Activated B cell treated with CpG ODN at 0.5 μM for 24 hours (primary cell): ENCODE data around the gene ZNF598. TPM values are rescaled to one million over a fixed set of nuclear protein-coding genes. Genes with fewer than 3 reads are reported as not detected.
"Not testable (repeated sequence)": the region's sequence is repeated elsewhere in the genome, so short reads cannot be mapped to it uniquely, and the experiment has no call there.

ENCODE experiments used
- ATAC-seq: fragments of 200-7000 bp; cut with Tn5 transposase; one replicate; pipeline ENCODE4 v1.10.0; 2021; ENCODE audit warnings: low read depth, mild to moderate bottlenecking, moderate library complexity
- CTCF ChIA-PET: fragments of 350-600 bp; sonication (Branson Sonifier 250); formaldehyde crosslinking; loops from one replicate; lab custom pipeline; 2021; ENCODE audit warnings: antibody characterized with exemption; lab: Charles Lee
- POLR2A ChIA-PET: fragments of 350-600 bp; sonication (Branson Sonifier 250); formaldehyde crosslinking; loops from one replicate; lab custom pipeline; 2021; ENCODE audit warnings: antibody characterized with exemption; lab: Charles Lee
- DNase-seq: peaks from one replicate; pipeline ENCODE4 v3.0.0; 2022
- H3K27ac Mint-ChIP-seq: one replicate; pipeline ENCODE4 v1.8.0; 2020; ENCODE audit warnings: mixed read lengths
- H3K27me3 Mint-ChIP-seq: one replicate; pipeline ENCODE4 v1.8.0; 2021; ENCODE audit warnings: mixed read lengths
- H3K36me3 Mint-ChIP-seq: one replicate; pipeline ENCODE4 v1.8.0; 2021; ENCODE audit warnings: low read depth, mixed read lengths
- H3K4me1 Mint-ChIP-seq: one replicate; pipeline ENCODE4 v1.8.0; 2021; ENCODE audit warnings: mixed read lengths
- H3K4me3 Mint-ChIP-seq: one replicate; pipeline ENCODE4 v1.8.0; 2020; ENCODE audit warnings: mild to moderate bottlenecking, mixed read lengths
- H3K9me3 Mint-ChIP-seq: one replicate; pipeline ENCODE4 v1.8.0; 2020; ENCODE audit warnings: mixed read lengths
- CTCF ChIP-seq: fragments of 200-600 bp; IDR thresholded peaks from one replicate; pipeline ENCODE4 v1.8.0; 2022; ENCODE audit warnings: antibody characterized with exemption, mild to moderate bottlenecking
- intact Hi-C: fragments of 100-400 bp; cut with micrococcal nuclease; formaldehyde crosslinking; loops from one replicate; pipeline ENCODE4 v1.15.1; 2024
- total RNA-seq: library from RNA; stranded (reverse); gene quantifications from 2 replicates; pipeline ENCODE4 v1.2.3, GENCODE V29; 2022

Gene ZNF598
- total RNA-seq, 1 donor from 2014 or later = 59.3 TPM

- POLR2A ChIA-PET = interaction anchor here (0.5 to 9.7 kb wide), 5 partner anchors 17 to 568 kb away, joined by 3 to 351 read pairs (median 9); partner anchors contain the start of genes EME2, GFER, MRPS34 and NME3
- Mint-ChIP-seq H3K27ac (peak within 1 kb of the TSS; percentile 94), H3K4me1 (peaks cover 40% of the 10 kb centered on the region), H3K9me3 (no peaks in the 10 kb centered on the region), H3K4me3 (peak within 1 kb of the TSS; percentile 92), H3K36me3 (peaks cover 33% of the 10 kb centered on the region), H3K27me3 (no peaks in the 10 kb centered on the region)
- ATAC-seq (no peak), DNase-seq (no peak)
- CTCF ChIA-PET = no interaction called here
- intact Hi-C loops = loop anchor here (10.0 kb wide), 1 partner anchor 1188 kb away; no protein-coding TSS in a partner anchor
- no peak for TF ChIP-seq CTCF
These were observed 43.2 kb downstream of the ZNF598 start, which contains the start of gene RNF151 for GRCh38 chr16:1966460-1966859. Gene RNF151 (plus strand): TSS chr16:1966856. CDS start chr16:1966882, 26 bp downstream.

DNA sequence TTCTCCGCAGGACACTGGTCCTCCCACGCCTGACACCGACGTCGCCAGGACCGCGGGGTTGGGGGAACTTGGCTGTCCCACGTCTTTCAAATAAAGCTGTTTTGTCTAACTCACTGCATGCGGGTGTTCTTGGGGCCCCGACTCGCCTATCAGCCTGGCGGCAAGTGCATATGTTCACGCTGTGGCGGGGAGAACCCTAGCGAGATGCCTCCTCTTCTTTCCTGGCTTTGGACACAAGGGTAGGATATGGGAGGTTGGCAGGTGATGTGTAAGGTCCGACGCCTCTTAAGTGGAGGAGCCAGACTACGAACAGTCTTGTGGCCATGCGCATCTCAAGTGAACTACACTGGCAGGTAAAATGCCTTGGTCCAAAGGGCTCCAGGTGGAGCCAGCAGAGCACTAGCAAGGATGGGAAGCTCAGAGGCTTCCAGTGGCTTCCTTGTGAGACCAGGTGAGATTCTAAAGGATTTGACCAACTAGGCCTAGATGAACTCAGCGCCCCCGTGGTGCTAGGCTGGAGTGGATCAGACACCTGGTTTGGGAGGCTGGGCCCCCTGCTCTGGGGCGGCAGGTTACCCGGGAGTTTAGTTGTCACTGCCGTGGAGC is 44.1 kb downstream of the ZNF598 start:
- no peaks in the 10 kb centered on the region for H3K27me3 Mint-ChIP-seq
- intact Hi-C loops = loop anchor here (2.0 to 10.0 kb wide), 2 partner anchors 43 to 1189 kb away; partner anchors contain the start of gene ZNF598
- ATAC-seq (no peak), DNase-seq (no peak)
- ChIA-PET CTCF (interaction anchor here (0.8 to 1.2 kb wide), 2 partner anchors 27 to 175 kb away, joined by 3 read pairs; no protein-coding TSS in a partner anchor), POLR2A (interaction anchor here (0.5 to 9.7 kb wide), 37 partner anchors 8 to 1158 kb away, joined by 3 to 351 read pairs (median 5); partner anchors contain the start of genes CRAMP1, EME2, FAHD1 and FLYWCH2)
- H3K9me3 Mint-ChIP-seq = no peaks in the 10 kb centered on the region
- peak overlapping the region; percentile 92 for H3K4me3 Mint-ChIP-seq
- no peak for TF ChIP-seq CTCF
- peaks cover 40% of the 10 kb centered on the region for H3K36me3 Mint-ChIP-seq
- H3K27ac Mint-ChIP-seq = peak overlapping the region; percentile 94
- peaks cover 42% of the 10 kb centered on the region for H3K4me1 Mint-ChIP-seq

DNA sequence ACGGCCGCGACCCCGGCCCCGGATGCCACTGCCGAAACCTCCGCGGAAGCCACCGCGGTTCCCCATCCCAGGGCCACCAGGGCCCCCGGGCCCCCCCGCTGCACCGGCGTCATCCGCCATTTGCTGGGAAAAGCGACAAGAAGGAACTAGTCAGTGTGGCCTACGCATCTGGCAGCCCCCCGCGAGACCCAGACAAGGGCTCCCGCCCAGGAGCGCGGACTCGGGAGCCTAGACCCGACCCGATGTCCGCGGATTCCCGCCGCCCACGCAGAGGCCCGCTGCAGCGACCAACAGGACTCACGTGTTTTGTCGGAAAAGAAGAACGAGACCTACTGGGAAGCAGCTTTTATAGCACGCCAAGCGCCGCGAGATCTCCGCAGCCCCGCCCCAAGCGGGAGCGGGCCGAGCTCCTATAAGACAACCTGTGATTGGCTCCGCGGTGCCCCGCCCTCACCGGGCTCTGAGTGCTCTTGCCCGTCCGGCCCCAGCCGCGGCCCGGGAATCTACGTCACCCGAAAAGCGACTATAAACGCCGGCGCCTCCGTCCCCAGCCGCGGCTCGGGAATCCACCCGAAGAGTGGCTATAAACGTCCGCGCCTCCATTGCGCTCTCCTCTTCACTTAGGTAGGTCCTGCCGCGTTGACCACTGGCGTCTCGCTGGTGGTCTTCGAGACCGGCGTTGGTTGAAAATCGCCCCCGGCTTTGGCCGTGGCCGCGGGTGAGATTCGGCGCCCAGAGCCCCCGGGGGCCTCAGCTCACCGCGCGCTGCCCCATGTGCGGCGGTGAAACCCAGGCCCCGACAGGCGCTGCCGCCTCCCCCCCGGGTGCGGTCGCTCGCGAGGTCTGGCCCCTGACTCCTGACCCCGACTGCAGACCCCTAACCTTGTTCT is 44.9 kb downstream of the ZNF598 start, which contains the start of gene RPS2:
Gene RPS2 (minus strand): TSS at position 321 of the 890 bp plus-strand sequence. CDS start 201 bp downstream, at position 120.
- DNase-seq (peak; percentile 95), ATAC-seq (peak; percentile 93)
- H3K27ac Mint-ChIP-seq = peak within 1 kb of the TSS; percentile 94
- ChIA-PET POLR2A (interaction anchor here (0.6 to 9.7 kb wide), 59 partner anchors 9 to 1927 kb away, joined by 3 to 351 read pairs (median 4); partner anchors contain the start of genes ATP6V0C, CHTF18, CRAMP1 and ECI1), CTCF (interaction anchor here (0.8 to 1.5 kb wide), 3 partner anchors 28 to 176 kb away, joined by 3 read pairs; no protein-coding TSS in a partner anchor)
- intact Hi-C loops = loop anchor here (1.0 to 10.0 kb wide), 7 partner anchors 8 to 1190 kb away; partner anchors contain the start of genes GFER, MSRB1, RNPS1 and TBL3
- no peaks in the 10 kb centered on the region for H3K9me3 Mint-ChIP-seq
- no peaks in the 10 kb centered on the region for H3K27me3 Mint-ChIP-seq
- H3K4me1 Mint-ChIP-seq = peaks cover 50% of the 10 kb centered on the region
- peak within 1 kb of the TSS; percentile 92 for H3K4me3 Mint-ChIP-seq
- no peak for TF ChIP-seq CTCF
- peaks cover 45% of the 10 kb centered on the region for H3K36me3 Mint-ChIP-seq

DNA sequence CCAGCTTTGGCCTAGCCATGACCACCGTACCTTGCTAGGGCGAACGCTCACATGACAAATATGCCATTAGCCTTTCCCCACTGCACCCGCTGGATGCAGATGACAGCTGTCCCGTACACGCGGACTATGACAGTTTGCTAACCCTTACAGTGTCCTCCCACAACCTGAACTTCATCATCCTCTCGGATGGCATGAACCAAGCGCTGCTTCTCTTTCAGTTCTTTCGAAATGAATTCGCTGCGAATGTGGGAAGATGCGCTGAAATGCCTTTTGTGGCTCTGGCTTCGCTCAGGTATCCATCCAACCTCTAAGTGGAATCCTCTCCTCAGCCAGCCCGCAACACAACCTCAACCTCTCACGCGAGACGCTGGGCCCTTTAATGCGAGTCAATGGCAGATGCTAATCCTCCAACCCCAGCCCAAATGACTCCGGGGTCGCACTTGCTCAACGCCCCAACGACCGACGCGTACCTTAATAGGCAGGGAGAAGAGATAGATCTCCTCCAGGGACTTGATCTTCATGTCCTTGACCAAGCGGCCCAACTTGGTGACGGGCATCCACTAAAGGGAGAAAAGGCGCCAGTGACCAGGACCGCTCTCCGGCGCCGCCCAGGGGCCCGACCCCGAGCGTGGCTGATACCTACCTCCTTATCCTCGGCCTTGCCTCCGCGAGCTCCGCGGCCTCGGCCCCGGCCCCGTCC is 45.7 kb downstream of the ZNF598 start:
- intact Hi-C loops = loop anchor here (1.0 to 10.0 kb wide), 7 partner anchors 8 to 1191 kb away; partner anchors contain the start of genes GFER, MSRB1, RNPS1 and TBL3
- ChIA-PET POLR2A (interaction anchor here (0.6 to 9.7 kb wide), 51 partner anchors 7 to 1926 kb away, joined by 3 to 351 read pairs (median 4); partner anchors contain the start of genes ATP6V0C, CHTF18, CRAMP1 and ECI1), CTCF (interaction anchor here (0.7 to 1.5 kb wide), 3 partner anchors 22 to 40 kb away, joined by 3 read pairs; no protein-coding TSS in a partner anchor)
- peak overlapping the region; percentile 90 for H3K27ac Mint-ChIP-seq
- ATAC-seq (peak; percentile 13), DNase-seq (no peak)
- no peaks in the 10 kb centered on the region for H3K27me3 Mint-ChIP-seq
- peak overlapping the region; percentile 92 for H3K4me3 Mint-ChIP-seq
- no peaks in the 10 kb centered on the region for H3K9me3 Mint-ChIP-seq
- TF ChIP-seq CTCF = no peak
- peaks cover 55% of the 10 kb centered on the region for H3K4me1 Mint-ChIP-seq
- H3K36me3 Mint-ChIP-seq = peaks cover 45% of the 10 kb centered on the region

GRCh38 chr16:1962161-1963153 is 47.2 kb downstream of the ZNF598 start:
- intact Hi-C loops = loop anchor here (5.0 to 10.0 kb wide), 2 partner anchors 305 to 1192 kb away; partner anchors contain the start of gene RNPS1
- CTCF ChIA-PET, H3K9me3 Mint-ChIP-seq, ATAC-seq, DNase-seq, H3K27me3 Mint-ChIP-seq: not testable (repeated sequence)
- peaks cover 45% of the 10 kb centered on the region for H3K36me3 Mint-ChIP-seq
- H3K4me3 Mint-ChIP-seq = peak overlapping the region; percentile 92
- peak overlapping the region; percentile 90 for H3K27ac Mint-ChIP-seq
- H3K4me1 Mint-ChIP-seq = peaks cover 55% of the 10 kb centered on the region
- POLR2A ChIA-PET = interaction anchor here (0.6 to 9.7 kb wide), 6 partner anchors 9 to 1561 kb away, joined by 3 to 351 read pairs (median 4); partner anchors contain the start of genes DECR2, GFER, MSRB1 and NOXO1
